ENCODE data around the gene MCC.

DNA sequence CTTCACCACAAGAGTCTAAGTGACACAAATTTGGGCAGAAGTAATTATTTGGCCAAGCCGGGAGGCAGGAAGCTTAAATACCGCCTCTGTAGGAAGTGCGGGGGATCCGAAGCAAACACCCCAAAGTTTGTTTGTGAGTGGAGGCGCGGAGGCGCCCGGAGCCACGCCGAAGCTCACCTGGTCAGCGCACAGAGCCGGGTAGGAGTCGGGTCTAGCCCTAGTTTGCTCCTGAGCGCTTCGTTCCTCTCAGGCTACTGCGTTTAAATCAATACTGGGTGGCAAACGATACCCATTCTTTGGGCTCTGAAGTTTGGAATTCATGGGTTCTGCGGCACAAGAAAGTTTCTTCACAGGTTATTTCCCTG lies 855 bp downstream of the MCC start:
- TF ChIP-seq, protein P1, sequence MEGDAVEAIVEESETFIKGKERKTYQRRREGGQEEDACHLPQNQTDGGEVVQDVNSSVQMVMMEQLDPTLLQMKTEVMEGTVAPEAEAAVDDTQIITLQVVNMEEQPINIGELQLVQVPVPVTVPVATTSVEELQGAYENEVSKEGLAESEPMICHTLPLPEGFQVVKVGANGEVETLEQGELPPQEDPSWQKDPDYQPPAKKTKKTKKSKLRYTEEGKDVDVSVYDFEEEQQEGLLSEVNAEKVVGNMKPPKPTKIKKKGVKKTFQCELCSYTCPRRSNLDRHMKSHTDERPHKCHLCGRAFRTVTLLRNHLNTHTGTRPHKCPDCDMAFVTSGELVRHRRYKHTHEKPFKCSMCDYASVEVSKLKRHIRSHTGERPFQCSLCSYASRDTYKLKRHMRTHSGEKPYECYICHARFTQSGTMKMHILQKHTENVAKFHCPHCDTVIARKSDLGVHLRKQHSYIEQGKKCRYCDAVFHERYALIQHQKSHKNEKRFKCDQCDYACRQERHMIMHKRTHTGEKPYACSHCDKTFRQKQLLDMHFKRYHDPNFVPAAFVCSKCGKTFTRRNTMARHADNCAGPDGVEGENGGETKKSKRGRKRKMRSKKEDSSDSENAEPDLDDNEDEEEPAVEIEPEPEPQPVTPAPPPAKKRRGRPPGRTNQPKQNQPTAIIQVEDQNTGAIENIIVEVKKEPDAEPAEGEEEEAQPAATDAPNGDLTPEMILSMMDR (IDR thresholded peaks at IDR 0.05): no peak
- no peak for TF ChIP-seq POLR2A (IDR thresholded peaks at IDR 0.05)
